Measurements from ENCODE around the gene PTPN3.

- TF ChIP-seq CTCF (IDR thresholded peaks at IDR 0.05), result no peak
- no peak for TF ChIP-seq POLR2A (IDR thresholded peaks at IDR 0.05)
Observed at GRCh38 chr9:109509611-109510010, 11.5 kb upstream of the PTPN3 start.

Measured in esophagus squamous epithelium (tissue), 4 donors.